GM21576 (cell line): ENCODE results near the gene EML1.

Experiments
- ATAC-seq: cut with Tn5 transposase; IDR thresholded peaks from one replicate; pipeline ENCODE4 v1.9.1; 2021; ENCODE audit warnings: mild to moderate bottlenecking, moderate library complexity; ENCODE audit not compliant: unreplicated experiment

The EML1 gene, protein sequence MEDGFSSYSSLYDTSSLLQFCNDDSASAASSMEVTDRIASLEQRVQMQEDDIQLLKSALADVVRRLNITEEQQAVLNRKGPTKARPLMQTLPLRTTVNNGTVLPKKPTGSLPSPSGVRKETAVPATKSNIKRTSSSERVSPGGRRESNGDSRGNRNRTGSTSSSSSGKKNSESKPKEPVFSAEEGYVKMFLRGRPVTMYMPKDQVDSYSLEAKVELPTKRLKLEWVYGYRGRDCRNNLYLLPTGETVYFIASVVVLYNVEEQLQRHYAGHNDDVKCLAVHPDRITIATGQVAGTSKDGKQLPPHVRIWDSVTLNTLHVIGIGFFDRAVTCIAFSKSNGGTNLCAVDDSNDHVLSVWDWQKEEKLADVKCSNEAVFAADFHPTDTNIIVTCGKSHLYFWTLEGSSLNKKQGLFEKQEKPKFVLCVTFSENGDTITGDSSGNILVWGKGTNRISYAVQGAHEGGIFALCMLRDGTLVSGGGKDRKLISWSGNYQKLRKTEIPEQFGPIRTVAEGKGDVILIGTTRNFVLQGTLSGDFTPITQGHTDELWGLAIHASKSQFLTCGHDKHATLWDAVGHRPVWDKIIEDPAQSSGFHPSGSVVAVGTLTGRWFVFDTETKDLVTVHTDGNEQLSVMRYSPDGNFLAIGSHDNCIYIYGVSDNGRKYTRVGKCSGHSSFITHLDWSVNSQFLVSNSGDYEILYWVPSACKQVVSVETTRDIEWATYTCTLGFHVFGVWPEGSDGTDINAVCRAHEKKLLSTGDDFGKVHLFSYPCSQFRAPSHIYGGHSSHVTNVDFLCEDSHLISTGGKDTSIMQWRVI

GRCh38 chr14:99793213-99794150, at the start of gene EML1:
EML1 (plus strand) TSS chr14:99793413; CDS start chr14:99793477, 64 bp downstream.
- ATAC-seq: peak; percentile 93

DNA sequence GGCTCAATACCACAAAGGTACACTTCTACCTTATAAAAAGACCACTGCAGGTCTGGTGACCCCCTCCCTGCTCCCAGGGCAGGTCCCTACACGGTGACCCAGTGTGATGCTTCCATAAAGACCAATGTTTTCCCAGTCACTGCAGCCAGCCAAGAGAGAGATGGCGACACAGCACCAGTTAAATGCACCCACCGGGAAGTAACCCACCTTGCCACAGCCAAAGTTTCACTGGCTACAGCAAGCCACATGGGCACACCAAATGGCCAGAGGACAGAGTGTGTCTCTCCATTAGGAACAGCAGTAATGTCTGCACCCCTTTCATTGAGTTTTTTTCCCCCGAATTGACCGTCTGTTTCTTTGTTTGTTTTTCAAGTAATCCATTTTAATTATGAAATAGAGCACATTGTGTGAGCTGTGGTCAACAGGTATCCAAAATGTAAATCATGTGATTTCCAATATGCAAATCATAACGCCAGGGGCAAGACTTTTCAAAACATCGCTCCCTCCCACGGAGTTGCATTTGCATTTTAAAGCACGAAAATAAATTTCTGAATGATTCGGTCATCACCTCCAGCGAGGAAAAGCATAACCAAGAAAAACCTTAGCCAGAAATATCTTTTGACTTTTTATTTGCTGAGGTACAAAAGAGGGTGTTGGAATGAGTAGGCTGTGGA, 48.9 kb upstream of the EML1 start:
- ATAC-seq: no peak

GRCh38 chr14:99744873-99745224, 48.4 kb upstream of the EML1 start:
- ATAC-seq: no peak

GRCh38 chr14:99745307-99745951, 47.8 kb upstream of the EML1 start:
- no peak for ATAC-seq

DNA sequence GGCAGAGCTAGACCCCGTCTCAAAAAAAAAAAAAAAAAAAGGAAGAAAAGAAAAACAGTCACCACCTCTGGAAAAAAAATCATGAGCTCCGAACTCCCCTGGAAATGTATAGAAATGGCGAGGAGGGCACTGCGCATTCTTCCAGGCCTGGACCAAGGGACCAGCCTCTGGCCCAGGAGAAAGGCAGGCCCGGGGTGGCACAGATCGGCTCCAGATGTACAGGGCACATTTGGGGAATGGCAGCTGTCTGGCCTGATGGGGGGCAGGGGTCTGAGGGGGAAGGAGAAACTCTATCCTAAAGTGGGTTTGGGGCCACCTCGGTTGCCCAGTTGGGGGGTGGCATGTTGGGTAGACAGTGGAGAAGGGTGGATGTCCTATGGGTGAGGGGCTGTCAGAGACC, 46.0 kb upstream of the EML1 start:
- ATAC-seq: no peak

DNA sequence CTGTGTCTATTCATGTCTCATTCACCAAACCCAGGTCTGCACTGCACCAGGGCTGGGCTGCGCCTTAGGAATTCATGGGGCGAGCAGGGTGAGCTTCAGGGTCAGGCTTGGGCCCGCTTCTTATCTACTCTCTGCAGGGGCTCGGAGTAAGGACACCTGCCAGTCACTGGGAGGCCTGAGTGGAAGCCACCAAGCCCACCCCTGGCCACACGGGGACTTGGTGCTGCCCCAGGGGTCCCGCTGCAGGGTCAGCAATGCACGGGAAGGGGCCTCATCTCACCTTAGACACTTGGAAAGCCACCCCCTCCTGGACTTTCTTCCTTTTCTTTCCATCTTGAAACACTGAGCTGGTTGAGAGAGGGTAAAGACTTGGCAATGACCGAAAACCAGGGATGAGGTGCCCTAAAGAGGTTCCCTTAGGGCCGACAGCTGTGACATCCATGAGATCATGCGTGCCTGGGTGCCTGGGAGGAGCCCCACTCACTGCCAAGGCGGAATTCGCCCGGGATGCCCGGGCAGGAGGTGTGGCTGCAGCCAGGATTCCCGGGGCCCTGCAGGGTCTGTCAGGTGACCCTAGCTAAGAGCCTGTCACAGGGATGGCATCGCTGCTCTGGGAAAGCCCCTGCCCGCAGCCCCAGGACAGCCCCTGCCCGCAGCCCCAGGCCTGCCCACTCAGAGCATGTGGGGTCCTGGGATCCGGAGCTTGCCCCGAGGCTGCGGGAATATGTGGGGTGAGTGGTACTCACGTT, 45.5 kb upstream of the EML1 start:
- no peak for ATAC-seq

- ATAC-seq: no peak
Observed at GRCh38 chr14:99748529-99748928, 44.7 kb upstream of the EML1 start.

- no peak for ATAC-seq
Observed at GRCh38 chr14:99749142-99749541, 44.1 kb upstream of the EML1 start.

DNA sequence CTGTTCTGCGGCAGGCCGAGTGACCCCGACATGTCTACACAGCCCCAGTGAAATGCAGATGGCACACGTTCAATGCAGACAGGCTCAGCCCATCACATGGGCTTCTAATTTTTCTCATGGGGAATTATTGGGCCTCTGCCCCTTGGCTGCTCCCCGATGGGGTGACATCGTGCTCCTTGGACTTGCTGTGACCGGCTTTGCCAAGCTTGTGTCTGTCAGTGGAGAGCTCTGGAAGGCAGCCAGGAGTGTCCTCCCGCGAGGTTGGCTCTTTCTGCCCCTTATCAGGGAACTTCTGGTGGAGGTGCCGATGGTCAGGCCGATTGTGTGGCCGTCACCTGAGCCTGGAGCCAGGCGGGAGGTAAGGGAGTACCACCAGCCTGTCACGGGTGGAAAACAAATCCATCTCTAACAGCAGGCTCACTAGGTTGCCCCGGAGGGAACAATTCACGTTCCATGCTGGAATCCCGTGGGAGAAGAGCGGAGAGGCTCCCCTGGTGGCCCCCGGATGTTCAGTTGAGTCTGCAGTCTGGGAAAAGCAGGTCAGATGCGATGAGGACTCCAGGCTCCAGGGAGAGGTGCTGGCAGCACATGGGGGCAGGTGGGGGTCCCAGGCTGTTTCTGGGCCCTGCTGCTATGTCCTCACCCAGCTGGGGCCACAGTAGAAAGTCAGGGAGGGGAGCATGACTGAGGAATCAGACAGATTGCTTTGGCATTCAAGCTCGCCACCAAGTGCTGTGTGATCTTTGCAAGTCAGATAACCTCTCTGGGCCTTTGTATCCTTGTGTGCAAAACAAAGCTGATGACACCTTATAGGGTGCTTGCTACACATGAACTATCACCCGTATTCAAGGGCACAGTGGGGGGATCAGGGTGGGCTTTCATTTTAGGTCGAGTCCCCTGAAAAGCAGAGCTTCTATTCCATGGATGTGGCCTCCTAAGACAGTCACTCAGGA, 43.2 kb upstream of the EML1 start:
- no peak for ATAC-seq

GRCh38 chr14:99750746-99751450, 42.3 kb upstream of the EML1 start:
- no peak for ATAC-seq

- no peak for ATAC-seq
Observed at GRCh38 chr14:99751539-99752485, 41.4 kb upstream of the EML1 start.

- no peak for ATAC-seq
Observed at GRCh38 chr14:99752486-99753121, 40.6 kb upstream of the EML1 start.

- ATAC-seq: no peak
Observed at GRCh38 chr14:99753225-99754140, 39.7 kb upstream of the EML1 start.

- ATAC-seq: no peak
Observed at GRCh38 chr14:99754141-99755067, 38.8 kb upstream of the EML1 start.
